Measurements from ENCODE around the gene ABCA4.

The ABCA4 gene

DNA sequence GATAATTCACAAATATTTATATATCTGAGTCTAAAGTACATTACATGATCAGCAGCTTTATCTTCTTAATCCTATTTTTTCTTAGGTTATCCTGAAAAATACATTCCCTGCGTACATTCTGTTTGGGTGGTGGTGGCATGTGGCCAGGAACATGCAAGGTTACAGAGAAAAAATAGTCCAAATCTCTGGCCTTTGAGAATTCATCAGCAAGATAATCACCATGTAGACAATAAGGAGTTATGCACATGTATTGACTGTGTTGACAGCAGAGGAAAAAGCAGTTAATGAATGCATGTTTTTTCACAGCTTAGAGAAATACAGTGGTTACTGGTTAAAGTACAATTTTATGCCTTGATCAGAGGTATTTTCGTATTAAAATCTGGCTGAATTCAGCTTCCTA lies 49.0 kb downstream of the ABCA4 start:
- TF ChIP-seq TEAD4 (IDR thresholded peaks at IDR 0.05) = no peak
- no peak for TF ChIP-seq YY1 (IDR thresholded peaks at IDR 0.05; ENCODE audit: low read depth)

DNA sequence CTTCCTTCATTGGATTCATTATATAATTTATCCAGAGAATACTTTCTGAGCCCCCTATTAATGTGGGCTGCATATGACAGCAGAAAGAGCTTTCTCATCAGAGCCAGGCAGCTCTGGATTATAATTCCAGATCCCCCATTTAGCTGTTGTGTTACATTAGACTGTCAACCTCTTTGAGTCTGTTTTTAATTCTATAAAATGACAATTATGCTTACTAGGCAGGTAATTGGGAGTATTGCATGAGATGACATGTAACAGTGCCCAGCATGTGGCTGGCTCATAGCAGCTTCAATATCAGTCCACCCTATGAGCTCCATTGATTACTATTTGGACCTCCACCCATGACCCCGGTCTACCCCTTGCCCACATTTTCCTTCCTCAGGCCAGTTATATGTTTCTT lies 49.6 kb downstream of the ABCA4 start:
- TF ChIP-seq NFIC (IDR thresholded peaks at IDR 0.05) (no peak), YY1 (IDR thresholded peaks at IDR 0.05; ENCODE audit: low read depth) (no peak), EP300 (IDR thresholded peaks at IDR 0.05; ENCODE audit: borderline replicate concordance) (no peak), RAD21 (IDR thresholded peaks at IDR 0.05; ENCODE audit: low read depth) (no peak), EGR1 (IDR thresholded peaks at IDR 0.05) (no peak), TAF1 (IDR thresholded peaks at IDR 0.05; ENCODE audit: low read depth) (no peak), TEAD4 (IDR thresholded peaks at IDR 0.05) (no peak), CREB1 (IDR thresholded peaks at IDR 0.05; ENCODE audit: low read depth) (no peak), ZBTB7A (IDR thresholded peaks at IDR 0.05; ENCODE audit: low read depth) (no peak), FOXM1 (IDR thresholded peaks at IDR 0.05; ENCODE audit: borderline replicate concordance, low read depth) (no peak), TCF12 (IDR thresholded peaks at IDR 0.05; ENCODE audit: low read depth) (no peak), CEBPB (IDR thresholded peaks at IDR 0.05) (no peak)
- TF ChIP-seq, protein P1, sequence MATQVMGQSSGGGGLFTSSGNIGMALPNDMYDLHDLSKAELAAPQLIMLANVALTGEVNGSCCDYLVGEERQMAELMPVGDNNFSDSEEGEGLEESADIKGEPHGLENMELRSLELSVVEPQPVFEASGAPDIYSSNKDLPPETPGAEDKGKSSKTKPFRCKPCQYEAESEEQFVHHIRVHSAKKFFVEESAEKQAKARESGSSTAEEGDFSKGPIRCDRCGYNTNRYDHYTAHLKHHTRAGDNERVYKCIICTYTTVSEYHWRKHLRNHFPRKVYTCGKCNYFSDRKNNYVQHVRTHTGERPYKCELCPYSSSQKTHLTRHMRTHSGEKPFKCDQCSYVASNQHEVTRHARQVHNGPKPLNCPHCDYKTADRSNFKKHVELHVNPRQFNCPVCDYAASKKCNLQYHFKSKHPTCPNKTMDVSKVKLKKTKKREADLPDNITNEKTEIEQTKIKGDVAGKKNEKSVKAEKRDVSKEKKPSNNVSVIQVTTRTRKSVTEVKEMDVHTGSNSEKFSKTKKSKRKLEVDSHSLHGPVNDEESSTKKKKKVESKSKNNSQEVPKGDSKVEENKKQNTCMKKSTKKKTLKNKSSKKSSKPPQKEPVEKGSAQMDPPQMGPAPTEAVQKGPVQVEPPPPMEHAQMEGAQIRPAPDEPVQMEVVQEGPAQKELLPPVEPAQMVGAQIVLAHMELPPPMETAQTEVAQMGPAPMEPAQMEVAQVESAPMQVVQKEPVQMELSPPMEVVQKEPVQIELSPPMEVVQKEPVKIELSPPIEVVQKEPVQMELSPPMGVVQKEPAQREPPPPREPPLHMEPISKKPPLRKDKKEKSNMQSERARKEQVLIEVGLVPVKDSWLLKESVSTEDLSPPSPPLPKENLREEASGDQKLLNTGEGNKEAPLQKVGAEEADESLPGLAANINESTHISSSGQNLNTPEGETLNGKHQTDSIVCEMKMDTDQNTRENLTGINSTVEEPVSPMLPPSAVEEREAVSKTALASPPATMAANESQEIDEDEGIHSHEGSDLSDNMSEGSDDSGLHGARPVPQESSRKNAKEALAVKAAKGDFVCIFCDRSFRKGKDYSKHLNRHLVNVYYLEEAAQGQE (IDR thresholded peaks at IDR 0.05; ENCODE audit: low read depth) = no peak
- TF ChIP-seq, protein P2, sequence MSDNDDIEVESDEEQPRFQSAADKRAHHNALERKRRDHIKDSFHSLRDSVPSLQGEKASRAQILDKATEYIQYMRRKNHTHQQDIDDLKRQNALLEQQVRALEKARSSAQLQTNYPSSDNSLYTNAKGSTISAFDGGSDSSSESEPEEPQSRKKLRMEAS (IDR thresholded peaks at IDR 0.05) = no peak
- TF ChIP-seq, protein P3, sequence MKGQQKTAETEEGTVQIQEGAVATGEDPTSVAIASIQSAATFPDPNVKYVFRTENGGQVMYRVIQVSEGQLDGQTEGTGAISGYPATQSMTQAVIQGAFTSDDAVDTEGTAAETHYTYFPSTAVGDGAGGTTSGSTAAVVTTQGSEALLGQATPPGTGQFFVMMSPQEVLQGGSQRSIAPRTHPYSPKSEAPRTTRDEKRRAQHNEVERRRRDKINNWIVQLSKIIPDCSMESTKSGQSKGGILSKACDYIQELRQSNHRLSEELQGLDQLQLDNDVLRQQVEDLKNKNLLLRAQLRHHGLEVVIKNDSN (IDR thresholded peaks at IDR 0.05) = no peak

DNA sequence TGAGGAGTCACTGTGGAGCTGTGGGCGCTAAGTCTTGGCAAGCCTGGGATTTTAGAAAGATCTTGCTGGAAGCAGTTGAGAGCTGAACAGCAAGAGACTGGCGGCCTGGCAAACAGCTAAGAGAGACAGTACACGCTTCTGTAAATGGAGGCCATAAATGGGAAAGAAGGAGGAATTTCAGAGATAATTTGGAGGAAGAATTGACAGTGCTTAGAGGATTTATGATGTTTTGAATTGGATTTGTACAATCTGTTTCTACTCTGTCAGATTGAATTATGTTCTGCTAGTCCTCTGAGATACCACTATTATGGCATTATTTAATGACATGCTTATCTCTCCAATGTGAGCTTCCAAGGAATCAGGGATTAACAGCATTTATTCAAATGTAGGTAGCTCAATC lies 50.1 kb downstream of the ABCA4 start:
- no peak for TF ChIP-seq CREB1 (IDR thresholded peaks at IDR 0.05; ENCODE audit: low read depth)

DNA sequence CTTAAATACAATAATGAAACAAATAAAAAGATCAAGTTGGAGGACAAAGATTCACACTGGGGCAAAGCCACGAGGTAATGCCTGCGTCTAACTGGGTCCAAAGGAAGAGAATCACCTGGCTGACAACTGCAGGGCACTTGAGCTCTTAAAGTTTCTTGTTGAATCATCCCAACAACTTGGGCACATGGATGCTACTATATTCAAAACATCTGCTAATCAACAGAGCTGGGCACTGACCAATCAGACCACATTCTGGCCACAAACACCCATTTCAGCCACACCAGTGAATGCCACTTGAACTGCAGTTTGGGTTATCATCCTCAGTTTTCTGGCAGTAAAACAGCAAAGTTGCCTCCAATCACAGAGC lies 51.0 kb downstream of the ABCA4 start:
- TF ChIP-seq NFIC (IDR thresholded peaks at IDR 0.05) (no peak), YY1 (IDR thresholded peaks at IDR 0.05; ENCODE audit: low read depth) (no peak), EGR1 (IDR thresholded peaks at IDR 0.05) (no peak), ZBTB7A (IDR thresholded peaks at IDR 0.05; ENCODE audit: low read depth) (no peak), RAD21 (IDR thresholded peaks at IDR 0.05; ENCODE audit: low read depth) (no peak), EP300 (IDR thresholded peaks at IDR 0.05; ENCODE audit: borderline replicate concordance) (no peak), FOXM1 (IDR thresholded peaks at IDR 0.05; ENCODE audit: borderline replicate concordance, low read depth) (no peak), CREB1 (IDR thresholded peaks at IDR 0.05; ENCODE audit: low read depth) (no peak), TCF12 (IDR thresholded peaks at IDR 0.05; ENCODE audit: low read depth) (no peak), CEBPB (IDR thresholded peaks at IDR 0.05) (no peak), TEAD4 (IDR thresholded peaks at IDR 0.05) (no peak), TAF1 (IDR thresholded peaks at IDR 0.05; ENCODE audit: low read depth) (no peak)
- TF ChIP-seq, protein P2 (IDR thresholded peaks at IDR 0.05) = no peak
- TF ChIP-seq, protein P3 (IDR thresholded peaks at IDR 0.05) = no peak
- TF ChIP-seq, protein P1 (IDR thresholded peaks at IDR 0.05; ENCODE audit: low read depth) = no peak

DNA sequence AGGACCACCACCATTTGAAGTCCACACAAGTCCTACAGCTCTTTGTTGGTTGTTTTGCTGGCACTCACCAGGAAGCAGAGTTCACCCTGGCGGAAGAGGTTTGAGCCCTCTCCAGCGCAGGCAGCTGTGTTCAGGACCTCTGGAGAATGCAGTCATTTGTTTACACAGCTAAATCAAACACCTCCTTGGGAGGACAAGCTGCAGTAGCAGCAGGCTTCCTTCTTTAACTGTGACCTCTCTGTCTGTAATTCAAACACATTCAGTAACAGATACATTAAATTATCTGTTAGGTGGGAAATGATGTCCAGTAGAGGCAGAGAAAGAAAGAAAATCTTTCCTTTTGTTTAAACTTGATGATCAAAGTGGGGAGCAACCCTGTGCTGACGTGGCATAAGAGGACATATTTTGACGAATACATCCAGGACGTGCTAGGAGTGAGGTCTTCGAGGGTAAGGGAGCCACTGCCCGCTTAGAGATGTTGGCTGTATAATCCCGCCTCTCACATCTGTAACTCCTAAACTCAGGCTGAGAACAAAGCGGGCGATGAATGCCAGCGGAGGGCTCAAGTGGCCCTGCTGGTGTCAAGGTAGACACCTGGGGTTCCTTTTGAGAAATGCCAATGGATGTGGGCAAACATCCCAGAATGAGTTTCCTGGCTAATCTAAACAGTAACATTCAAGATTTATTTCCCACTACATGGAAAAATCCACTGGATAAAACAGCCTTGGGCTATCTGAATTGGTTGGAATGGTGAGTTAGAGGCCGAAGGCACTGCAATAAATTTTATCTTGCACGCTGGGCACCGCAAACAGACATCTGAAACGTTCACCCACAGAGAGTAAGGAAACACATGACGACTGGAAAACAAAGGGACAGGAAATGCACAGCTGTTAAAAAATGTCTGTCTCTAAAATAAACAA lies 51.7 kb downstream of the ABCA4 start:
- TF ChIP-seq, protein P3 (IDR thresholded peaks at IDR 0.05) = peak; percentile 47
- TF ChIP-seq NFIC (IDR thresholded peaks at IDR 0.05) = peak; percentile 98
- peak; percentile 98 for TF ChIP-seq EP300 (IDR thresholded peaks at IDR 0.05; ENCODE audit: borderline replicate concordance)
- peak; percentile 16; the same call in 1 of the 2 replicates for TF ChIP-seq RAD21 (IDR thresholded peaks at IDR 0.05; ENCODE audit: low read depth)
- TF ChIP-seq TAF1 (IDR thresholded peaks at IDR 0.05; ENCODE audit: low read depth) = no peak; the same call in 1 of the 2 replicates
- TF ChIP-seq, protein P2 (IDR thresholded peaks at IDR 0.05) = peak; percentile 88
- TF ChIP-seq YY1 (IDR thresholded peaks at IDR 0.05; ENCODE audit: low read depth) = 0 out of 2 replicates have a peak, but pooled peaks have one; percentile 11
- no peak for TF ChIP-seq ZBTB7A (IDR thresholded peaks at IDR 0.05; ENCODE audit: low read depth)
- peak; percentile 51; the same call in 1 of the 2 replicates for TF ChIP-seq CEBPB (IDR thresholded peaks at IDR 0.05)
- TF ChIP-seq EGR1 (IDR thresholded peaks at IDR 0.05) = no peak
- TF ChIP-seq CREB1 (IDR thresholded peaks at IDR 0.05; ENCODE audit: low read depth) = 0 out of 2 replicates have a peak, but pooled peaks have one; percentile 13
- TF ChIP-seq TCF12 (IDR thresholded peaks at IDR 0.05; ENCODE audit: low read depth) = peak; percentile 99
- TF ChIP-seq TEAD4 (IDR thresholded peaks at IDR 0.05) = peak; percentile 85
- TF ChIP-seq, protein P1 (IDR thresholded peaks at IDR 0.05; ENCODE audit: low read depth) = no peak
- TF ChIP-seq FOXM1 (IDR thresholded peaks at IDR 0.05; ENCODE audit: borderline replicate concordance, low read depth) = peak; percentile 98
